Measurements from ENCODE around the gene NCAM2.
"Not testable (repeated sequence)": the region's sequence is repeated elsewhere in the genome, so short reads cannot be mapped to it uniquely, and the experiment has no call there.

The NCAM2 gene

GRCh38 chr21:21324297-21324696, 326.1 kb downstream of the NCAM2 start:
- DNase-seq (ENCODE audit: low read depth), result no peak

GRCh38 chr21:21332492-21332891, 334.3 kb downstream of the NCAM2 start:
- no peak for DNase-seq (ENCODE audit: low read depth)

GRCh38 chr21:21341041-21341440, 342.8 kb downstream of the NCAM2 start:
- DNase-seq (ENCODE audit: low read depth), result no peak

- DNase-seq (ENCODE audit: low read depth), result no peak
Observed at GRCh38 chr21:21345296-21345695, 347.1 kb downstream of the NCAM2 start.

- no peak for DNase-seq (ENCODE audit: low read depth)
Observed at GRCh38 chr21:21345872-21346271, 347.7 kb downstream of the NCAM2 start.

- DNase-seq (ENCODE audit: low read depth), result no peak
Observed at GRCh38 chr21:21366277-21366676, 368.1 kb downstream of the NCAM2 start.

GRCh38 chr21:21367583-21367982, 369.4 kb downstream of the NCAM2 start:
- DNase-seq (ENCODE audit: low read depth), result no peak

GRCh38 chr21:21373969-21374368, 375.8 kb downstream of the NCAM2 start:
- no peak for DNase-seq (ENCODE audit: low read depth)

- no peak for DNase-seq (ENCODE audit: low read depth)
Observed at GRCh38 chr21:21383126-21383525, 384.9 kb downstream of the NCAM2 start.

- DNase-seq (ENCODE audit: low read depth), result no peak
Observed at GRCh38 chr21:21384977-21385376, 386.8 kb downstream of the NCAM2 start.

- DNase-seq (ENCODE audit: low read depth), result no peak
Observed at GRCh38 chr21:21385404-21385803, 387.2 kb downstream of the NCAM2 start.

- no peak for DNase-seq (ENCODE audit: low read depth)
Observed at GRCh38 chr21:21387916-21388315, 389.7 kb downstream of the NCAM2 start.

- no peak for DNase-seq (ENCODE audit: low read depth)
Observed at GRCh38 chr21:21394064-21394463, 395.9 kb downstream of the NCAM2 start.

- no peak for DNase-seq (ENCODE audit: low read depth)
Observed at GRCh38 chr21:21396424-21396823, 398.2 kb downstream of the NCAM2 start.

GRCh38 chr21:21397464-21397863, 399.3 kb downstream of the NCAM2 start:
- no peak for DNase-seq (ENCODE audit: low read depth)

GRCh38 chr21:21401444-21401843, 403.2 kb downstream of the NCAM2 start:
- DNase-seq (ENCODE audit: low read depth), result no peak

GRCh38 chr21:21402187-21402586, 404.0 kb downstream of the NCAM2 start:
- DNase-seq (ENCODE audit: low read depth), result not testable (repeated sequence)

- not testable (repeated sequence) for DNase-seq (ENCODE audit: low read depth)
Observed at GRCh38 chr21:21404261-21404660, 406.1 kb downstream of the NCAM2 start.

- no peak for DNase-seq (ENCODE audit: low read depth)
Observed at GRCh38 chr21:21406921-21407320, 408.7 kb downstream of the NCAM2 start.

GRCh38 chr21:21412096-21412495, 413.9 kb downstream of the NCAM2 start:
- no peak for DNase-seq (ENCODE audit: low read depth)

GRCh38 chr21:21415741-21416140, 417.5 kb downstream of the NCAM2 start:
- DNase-seq (ENCODE audit: low read depth), result no peak

- no peak for DNase-seq (ENCODE audit: low read depth)
Observed at GRCh38 chr21:21434944-21435343, 436.7 kb downstream of the NCAM2 start.

GRCh38 chr21:21436012-21436534, 437.9 kb downstream of the NCAM2 start:
- DNase-seq (ENCODE audit: low read depth), result no peak

GRCh38 chr21:21439761-21440160, 441.6 kb downstream of the NCAM2 start:
- DNase-seq (ENCODE audit: low read depth), result no peak

GRCh38 chr21:21457077-21457476, 458.9 kb downstream of the NCAM2 start:
- no peak for DNase-seq (ENCODE audit: low read depth)
